SK-N-SH treated with all-trans-retinoic acid at 6 μM for 48 hours (cell line): ENCODE measurements around the gene CREBBP.
A peak's percentile ranks its signal among the peaks of the same experiment; 100 is the strongest.

Experiments
- ATAC-seq: fragments of 200-7000 bp; cut with Tn5 transposase; 3 replicates; pipeline ENCODE4 v1.9.1; 2020; ENCODE audit warnings: mild to moderate bottlenecking, moderate library complexity
- ARNTL ChIP-seq: fragments of 450-650 bp; formaldehyde crosslinking; IDR thresholded peaks from 2 replicates; pipeline ENCODE4 v1.5.0; 2020; ENCODE audit warnings: low read depth, mild to moderate bottlenecking, moderate library complexity, borderline replicate concordance
- BACH2 ChIP-seq: fragments of 250-450 bp; sonication (Bioruptor Pico); IDR thresholded peaks from 2 replicates; pipeline ENCODE4 v1.9.0; 2021; ENCODE audit warnings: mild to moderate bottlenecking, borderline replicate concordance
- CSDC2 ChIP-seq: fragments of 250-450 bp; sonication (Bioruptor Pico); IDR thresholded peaks from 2 replicates; pipeline ENCODE4 v1.5.0; 2020; ENCODE audit warnings: mild to moderate bottlenecking, moderate library complexity
- ESRRG ChIP-seq: fragments of 250-450 bp; sonication (Bioruptor Pico); IDR thresholded peaks from 2 replicates; pipeline ENCODE4 v1.6.1; 2021; ENCODE audit warnings: mild to moderate bottlenecking
- GLIS3 ChIP-seq: fragments of 250-450 bp; sonication (Bioruptor Pico); IDR thresholded peaks from 2 replicates; pipeline ENCODE4 v1.5.0; 2020; ENCODE audit warnings: mild to moderate bottlenecking, moderate library complexity
- ISL1 ChIP-seq: fragments of 250-450 bp; sonication (Bioruptor Pico); IDR thresholded peaks from 2 replicates; pipeline ENCODE4 v2.1.2; 2022; ENCODE audit warnings: mild to moderate bottlenecking, moderate library complexity
- OSR1 ChIP-seq: fragments of 250-450 bp; sonication (Bioruptor Pico); IDR thresholded peaks from 2 replicates; pipeline ENCODE4 v1.8.0; 2022; ENCODE audit warnings: moderate library complexity, mild to moderate bottlenecking, inconsistent platforms
- PPARA ChIP-seq: fragments of 250-450 bp; sonication (Bioruptor Pico); IDR thresholded peaks from 2 replicates; pipeline ENCODE4 v1.5.0; 2020; ENCODE audit warnings: mild to moderate bottlenecking, borderline replicate concordance
- RARB ChIP-seq: fragments of 250-450 bp; sonication (Bioruptor Pico); IDR thresholded peaks from 2 replicates; pipeline ENCODE4 v1.8.0; 2021; ENCODE audit warnings: mild to moderate bottlenecking, moderate library complexity
- SNAI2 ChIP-seq: fragments of 250-450 bp; sonication (Bioruptor Pico); IDR thresholded peaks from 2 replicates; pipeline ENCODE4 v1.5.0; 2020; ENCODE audit warnings: mild to moderate bottlenecking, moderate library complexity
- TCF4 ChIP-seq: fragments of 250-450 bp; sonication (Bioruptor Pico); IDR thresholded peaks from 2 replicates; pipeline ENCODE4 v1.8.0; 2021; ENCODE audit warnings: mild to moderate bottlenecking, moderate library complexity, borderline replicate concordance
- TOX ChIP-seq: fragments of 250-450 bp; sonication (Bioruptor Pico); IDR thresholded peaks from 2 replicates; pipeline ENCODE4 v1.8.0; 2021; ENCODE audit warnings: mild to moderate bottlenecking, moderate library complexity, borderline replicate concordance
- ZC3H10 ChIP-seq: fragments of 250-450 bp; sonication (Bioruptor Pico); IDR thresholded peaks from 2 replicates; pipeline ENCODE4 v1.5.1; 2021; ENCODE audit warnings: mild to moderate bottlenecking, moderate library complexity
- ZFP30 ChIP-seq: fragments of 450-650 bp; formaldehyde crosslinking; IDR thresholded peaks from 2 replicates; pipeline ENCODE4 v1.5.0; 2022; ENCODE audit warnings: mild to moderate bottlenecking, moderate library complexity
- ZNF565 ChIP-seq: fragments of 450-650 bp; formaldehyde crosslinking; conservative IDR thresholded peaks from 2 replicates; pipeline ENCODE4 v1.5.0; 2020; ENCODE audit warnings: low read depth, mild to moderate bottlenecking, moderate library complexity
- ZNF70 ChIP-seq: fragments of 450-650 bp; formaldehyde crosslinking; IDR thresholded peaks from 2 replicates; pipeline ENCODE4 v1.5.0; 2020; ENCODE audit warnings: mild to moderate bottlenecking, moderate library complexity
- ZNF8 ChIP-seq: fragments of 450-650 bp; formaldehyde crosslinking; IDR thresholded peaks from 2 replicates; pipeline ENCODE4 v1.5.0; 2020; ENCODE audit warnings: mild to moderate bottlenecking, moderate library complexity
- TF ChIP-seq, protein P1 (sequence below): fragments of 250-450 bp; sonication (Bioruptor Pico); IDR thresholded peaks from 2 replicates; pipeline ENCODE4 v1.5.1; 2020; ENCODE audit warnings: low read depth, mild to moderate bottlenecking, moderate library complexity
- TF ChIP-seq, protein P2 (sequence below): fragments of 250-450 bp; sonication (Bioruptor Pico); IDR thresholded peaks from 2 replicates; pipeline ENCODE4 v1.8.0; 2021; ENCODE audit warnings: low read depth, mild to moderate bottlenecking, moderate library complexity, borderline replicate concordance
- TF ChIP-seq, protein P3 (sequence below): fragments of 250-450 bp; sonication (Bioruptor Pico); IDR thresholded peaks from 2 replicates; pipeline ENCODE4 v1.5.1; 2021; ENCODE audit warnings: mild to moderate bottlenecking, moderate library complexity

CREBBP gene

DNA sequence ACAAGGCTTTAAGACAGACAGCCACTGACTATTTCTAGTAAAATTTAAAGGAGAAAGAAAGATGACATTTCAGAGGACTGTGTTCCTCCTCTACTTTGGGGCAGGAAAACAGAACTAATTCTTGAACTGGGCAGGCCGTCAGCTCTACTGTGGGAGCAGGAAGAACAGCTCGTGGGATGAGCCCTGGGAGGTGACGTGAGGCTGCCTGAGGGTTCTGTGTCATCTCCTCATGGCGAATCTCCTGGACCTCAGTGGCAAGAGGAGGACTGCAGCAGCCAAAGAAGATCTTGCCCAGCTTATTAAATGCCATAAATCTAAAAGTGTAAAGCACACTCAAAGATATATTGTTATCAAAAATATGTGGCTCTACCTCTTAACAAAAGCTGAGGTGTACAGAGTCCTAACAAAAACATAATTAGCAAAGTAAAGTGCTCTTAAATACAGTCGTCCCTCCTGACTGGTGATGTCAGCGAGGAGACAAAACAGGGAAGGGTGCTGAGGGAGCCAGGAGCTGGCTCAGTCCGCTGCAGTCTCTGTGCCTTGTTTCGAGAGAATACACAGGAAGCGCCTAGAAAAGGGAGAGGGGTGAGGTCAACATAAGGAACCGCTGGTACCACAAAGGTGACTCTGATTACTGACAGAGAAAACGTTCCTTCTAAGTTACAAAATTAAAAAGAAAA lies 58.0 kb downstream of the CREBBP start:
- no peak for ATAC-seq
- TF ChIP-seq ZFP30 (CRISPR knock-in tag) (no peak), ESRRG (CRISPR knock-in tag) (no peak), BACH2 (CRISPR knock-in tag) (no peak), ZNF70 (CRISPR knock-in tag) (no peak), GLIS3 (CRISPR knock-in tag) (no peak), RARB (CRISPR knock-in tag) (no peak), ISL1 (CRISPR knock-in tag) (no peak), CSDC2 (CRISPR knock-in tag) (no peak), SNAI2 (CRISPR knock-in tag) (no peak)
- TF ChIP-seq, protein P1, sequence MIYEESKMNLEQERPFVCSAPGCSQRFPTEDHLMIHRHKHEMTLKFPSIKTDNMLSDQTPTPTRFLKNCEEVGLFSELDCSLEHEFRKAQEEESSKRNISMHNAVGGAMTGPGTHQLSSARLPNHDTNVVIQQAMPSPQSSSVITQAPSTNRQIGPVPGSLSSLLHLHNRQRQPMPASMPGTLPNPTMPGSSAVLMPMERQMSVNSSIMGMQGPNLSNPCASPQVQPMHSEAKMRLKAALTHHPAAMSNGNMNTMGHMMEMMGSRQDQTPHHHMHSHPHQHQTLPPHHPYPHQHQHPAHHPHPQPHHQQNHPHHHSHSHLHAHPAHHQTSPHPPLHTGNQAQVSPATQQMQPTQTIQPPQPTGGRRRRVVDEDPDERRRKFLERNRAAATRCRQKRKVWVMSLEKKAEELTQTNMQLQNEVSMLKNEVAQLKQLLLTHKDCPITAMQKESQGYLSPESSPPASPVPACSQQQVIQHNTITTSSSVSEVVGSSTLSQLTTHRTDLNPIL (CRISPR knock-in tag), result no peak

DNA sequence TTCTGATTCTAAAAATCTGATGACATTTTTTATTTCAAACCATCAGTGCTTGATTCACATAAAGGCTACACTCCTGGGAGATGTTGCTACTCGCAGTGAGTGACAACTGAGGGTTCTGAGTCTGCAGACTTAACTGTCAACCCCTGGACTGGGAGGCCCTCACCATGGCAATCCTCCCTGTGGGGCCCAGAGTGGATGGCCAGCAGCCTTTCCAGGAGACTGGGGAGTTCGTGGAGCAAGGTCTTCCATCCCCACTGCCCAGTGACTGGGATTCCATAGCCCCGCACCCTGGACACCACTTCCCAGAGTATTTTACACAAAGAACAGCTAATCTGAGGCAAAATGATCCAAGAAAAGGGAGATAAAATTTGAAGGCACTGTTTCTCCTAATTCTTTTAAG lies 59.3 kb downstream of the CREBBP start:
- ATAC-seq, result no peak
- TF ChIP-seq TCF4 (CRISPR knock-in tag) (no peak), TOX (no peak)
- TF ChIP-seq, protein P2, sequence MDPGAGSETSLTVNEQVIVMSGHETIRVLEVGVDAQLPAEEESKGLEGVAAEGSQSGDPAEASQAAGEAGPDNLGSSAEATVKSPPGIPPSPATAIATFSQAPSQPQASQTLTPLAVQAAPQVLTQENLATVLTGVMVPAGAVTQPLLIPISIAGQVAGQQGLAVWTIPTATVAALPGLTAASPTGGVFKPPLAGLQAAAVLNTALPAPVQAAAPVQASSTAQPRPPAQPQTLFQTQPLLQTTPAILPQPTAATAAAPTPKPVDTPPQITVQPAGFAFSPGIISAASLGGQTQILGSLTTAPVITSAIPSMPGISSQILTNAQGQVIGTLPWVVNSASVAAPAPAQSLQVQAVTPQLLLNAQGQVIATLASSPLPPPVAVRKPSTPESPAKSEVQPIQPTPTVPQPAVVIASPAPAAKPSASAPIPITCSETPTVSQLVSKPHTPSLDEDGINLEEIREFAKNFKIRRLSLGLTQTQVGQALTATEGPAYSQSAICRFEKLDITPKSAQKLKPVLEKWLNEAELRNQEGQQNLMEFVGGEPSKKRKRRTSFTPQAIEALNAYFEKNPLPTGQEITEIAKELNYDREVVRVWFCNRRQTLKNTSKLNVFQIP (CRISPR knock-in tag), result no peak

DNA sequence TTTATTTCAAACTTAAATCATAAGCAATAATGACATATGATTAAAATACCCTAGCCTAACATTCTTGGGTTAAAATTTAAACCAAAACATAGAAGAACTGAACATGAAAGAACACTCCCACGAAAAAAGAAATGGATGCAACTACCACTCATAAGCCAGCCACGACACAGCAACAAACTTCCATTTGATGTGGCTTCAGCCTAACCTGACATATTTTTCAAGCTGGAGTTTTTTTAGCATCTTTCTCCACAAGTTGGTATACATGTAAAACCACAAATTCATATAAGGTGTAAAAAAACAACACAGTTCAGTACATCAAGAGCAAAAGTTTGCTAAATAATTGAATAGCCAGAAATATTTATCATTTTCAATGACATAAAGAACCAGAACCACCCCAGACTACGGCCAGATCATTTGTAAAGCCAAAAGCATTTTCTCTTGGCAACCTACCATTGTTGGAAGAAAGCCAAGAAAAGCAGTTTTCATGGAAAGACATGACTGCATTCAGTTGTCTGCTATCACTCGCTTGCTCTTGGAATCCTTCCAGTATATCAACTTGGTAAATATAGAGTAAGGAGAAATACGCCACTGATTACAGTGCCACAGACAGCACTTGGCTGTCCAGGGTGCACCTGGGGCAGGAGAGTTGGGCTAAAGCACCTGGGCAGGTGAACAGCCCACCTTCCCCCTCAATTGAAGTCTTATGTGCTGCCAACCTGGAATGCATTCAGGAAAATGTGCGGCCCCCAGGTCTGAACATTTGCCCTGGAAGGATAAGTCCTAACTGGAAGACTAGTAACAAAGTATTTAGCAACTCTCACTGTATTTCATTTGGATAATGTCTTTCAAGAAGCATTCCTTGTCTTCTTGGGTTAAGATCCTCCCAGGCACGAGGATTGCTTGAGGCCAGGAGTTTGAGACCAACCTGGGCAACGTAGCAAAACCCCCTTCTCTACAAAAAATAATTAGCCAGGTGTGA lies 60.5 kb downstream of the CREBBP start:
- TF ChIP-seq, protein P1 (CRISPR knock-in tag), result 0 out of 2 replicates have a peak, but pooled peaks have one; percentile 66
- TF ChIP-seq ARNTL (CRISPR knock-in tag) (no peak), ISL1 (CRISPR knock-in tag) (peak; percentile 73), CSDC2 (CRISPR knock-in tag) (no peak)
- TF ChIP-seq, protein P3, sequence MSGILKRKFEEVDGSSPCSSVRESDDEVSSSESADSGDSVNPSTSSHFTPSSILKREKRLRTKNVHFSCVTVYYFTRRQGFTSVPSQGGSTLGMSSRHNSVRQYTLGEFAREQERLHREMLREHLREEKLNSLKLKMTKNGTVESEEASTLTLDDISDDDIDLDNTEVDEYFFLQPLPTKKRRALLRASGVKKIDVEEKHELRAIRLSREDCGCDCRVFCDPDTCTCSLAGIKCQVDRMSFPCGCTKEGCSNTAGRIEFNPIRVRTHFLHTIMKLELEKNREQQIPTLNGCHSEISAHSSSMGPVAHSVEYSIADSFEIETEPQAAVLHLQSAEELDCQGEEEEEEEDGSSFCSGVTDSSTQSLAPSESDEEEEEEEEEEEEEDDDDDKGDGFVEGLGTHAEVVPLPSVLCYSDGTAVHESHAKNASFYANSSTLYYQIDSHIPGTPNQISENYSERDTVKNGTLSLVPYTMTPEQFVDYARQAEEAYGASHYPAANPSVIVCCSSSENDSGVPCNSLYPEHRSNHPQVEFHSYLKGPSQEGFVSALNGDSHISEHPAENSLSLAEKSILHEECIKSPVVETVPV (CRISPR knock-in tag), result no peak
- TF ChIP-seq, all 23 proteins: peak for 2
- ATAC-seq, result peak; percentile 92

DNA sequence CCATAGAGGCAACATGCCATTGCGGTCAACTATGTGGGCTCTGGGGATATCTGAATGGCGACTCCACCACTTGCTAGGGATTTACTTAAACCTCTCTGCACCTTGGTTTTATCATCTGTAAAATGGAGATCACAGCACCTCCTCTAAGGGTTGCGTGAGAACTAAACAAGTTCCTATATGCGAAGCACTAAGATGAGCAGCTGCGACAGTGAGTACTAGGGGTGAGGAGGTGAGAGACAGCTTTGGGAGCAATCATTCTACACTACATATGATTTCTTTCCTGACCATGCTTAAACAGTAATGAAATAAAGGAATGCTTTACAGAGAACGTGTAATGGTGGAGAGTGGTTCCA lies 61.4 kb downstream of the CREBBP start:
- TF ChIP-seq, protein P1 (CRISPR knock-in tag), result no peak
- TF ChIP-seq OSR1 (no peak), ZNF8 (no peak), ZC3H10 (no peak), SNAI2 (CRISPR knock-in tag) (no peak), CSDC2 (CRISPR knock-in tag) (no peak), TOX (no peak)
- ATAC-seq, result no peak

DNA sequence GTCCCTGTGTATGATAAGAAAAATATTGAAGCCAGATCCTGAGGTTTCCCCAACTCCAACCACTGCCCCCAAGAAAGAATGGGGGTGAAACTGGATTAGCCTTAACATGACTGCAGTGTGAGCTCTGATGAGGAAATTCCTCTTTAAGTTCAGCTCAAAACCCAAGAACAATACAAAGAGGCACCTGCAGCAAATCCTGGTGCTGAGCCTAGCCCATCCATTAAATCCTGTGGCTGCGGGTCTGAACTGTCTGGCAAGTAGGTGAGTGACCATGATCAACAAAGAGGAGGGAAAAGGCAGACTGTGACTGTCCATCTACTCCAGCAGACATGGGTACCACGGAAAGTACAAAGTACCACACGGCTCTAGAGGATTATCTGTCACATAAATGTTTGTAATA lies 64.2 kb downstream of the CREBBP start:
- no peak for ATAC-seq
- TF ChIP-seq ISL1 (CRISPR knock-in tag) (no peak), ESRRG (CRISPR knock-in tag) (no peak), TCF4 (CRISPR knock-in tag) (no peak), ZNF70 (CRISPR knock-in tag) (no peak), GLIS3 (CRISPR knock-in tag) (no peak), SNAI2 (CRISPR knock-in tag) (no peak), ZNF565 (CRISPR knock-in tag) (no peak), ZC3H10 (no peak), PPARA (no peak)
- TF ChIP-seq, protein P1 (CRISPR knock-in tag), result no peak
- TF ChIP-seq, protein P3 (CRISPR knock-in tag), result no peak
